Measurements from ENCODE around the gene ZNF184. TPM values are rescaled to one million over a fixed set of nuclear protein-coding genes. Genes with fewer than 3 reads are reported as not detected.

The ZNF184 gene
- total RNA-seq, 1 donor from 2014 or later = 8.4 TPM

DNA sequence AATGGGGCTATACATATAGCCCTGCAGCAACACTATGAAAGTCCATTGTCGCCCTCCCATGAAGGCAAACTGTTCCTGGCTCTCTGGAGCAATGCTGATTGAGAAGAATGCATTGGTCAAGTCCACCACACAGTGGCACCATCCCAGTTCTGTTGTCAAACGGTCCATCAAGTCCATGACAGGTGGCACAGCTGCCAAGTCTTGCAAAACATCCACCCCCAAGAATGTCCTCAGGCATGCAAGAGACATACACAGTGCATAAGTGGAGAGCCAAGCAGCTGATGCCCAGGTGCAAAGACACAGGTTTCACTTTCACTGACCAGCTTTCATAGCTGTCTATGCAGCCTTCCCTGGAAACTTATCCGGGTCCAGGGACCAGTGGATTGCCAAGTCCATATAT lies 66.8 kb downstream of the ZNF184 start:
- H3K9me3 Mint-ChIP-seq = peaks cover 48% of the 10 kb centered on the region
- no peaks in the 10 kb centered on the region for H3K27me3 Mint-ChIP-seq (ENCODE audit: low read depth)
- no peak for DNase-seq (ENCODE audit: low spot score)
- H3K27ac Mint-ChIP-seq = no peak overlapping the region
- intact Hi-C loops (cut with micrococcal nuclease) = no loop called here
- peaks cover 3% of the 10 kb centered on the region for H3K36me3 Mint-ChIP-seq (ENCODE audit: low read depth)
- no peaks in the 10 kb centered on the region for H3K4me1 Mint-ChIP-seq (ENCODE audit: low read depth)
- H3K4me3 Mint-ChIP-seq (ENCODE audit: low read depth) = no peak overlapping the region

DNA sequence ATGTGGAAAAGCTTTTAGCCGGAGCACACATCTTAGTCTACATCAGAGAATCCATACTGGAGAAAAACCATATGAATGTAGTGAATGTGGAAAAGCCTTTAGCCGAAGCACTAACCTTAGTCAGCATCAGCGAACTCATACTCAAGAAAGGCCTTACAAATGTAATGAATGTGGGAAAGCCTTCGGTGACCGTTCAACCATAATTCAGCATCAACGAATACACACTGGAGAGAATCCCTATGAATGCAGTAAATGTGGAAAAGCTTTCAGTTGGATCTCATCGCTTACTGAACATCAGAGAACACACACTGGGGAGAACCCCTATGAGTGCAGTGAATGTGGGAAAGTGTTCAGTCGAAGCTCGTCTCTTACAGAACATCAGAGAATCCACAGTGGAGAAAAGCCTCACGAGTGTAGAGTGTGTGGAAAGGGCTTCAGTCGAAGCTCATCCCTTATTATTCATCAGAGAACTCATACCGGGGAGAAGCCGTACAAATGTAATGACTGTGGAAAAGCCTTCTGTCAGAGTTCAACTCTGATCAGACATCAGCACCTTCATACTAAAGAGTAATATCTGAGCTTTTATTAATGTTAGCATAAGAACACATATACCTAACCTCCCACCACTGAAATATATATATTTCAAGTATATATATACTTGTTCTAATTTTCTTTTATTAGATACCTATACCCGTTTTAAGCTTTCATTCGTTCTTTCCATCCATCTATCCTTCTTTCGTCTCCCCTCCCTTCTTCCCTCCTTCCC lies 71.8 kb downstream of the ZNF184 start:
- DNase-seq (ENCODE audit: low spot score) = no peak
- Mint-ChIP-seq H3K27me3 (ENCODE audit: low read depth) (no peaks in the 10 kb centered on the region), H3K27ac (no peak overlapping the region), H3K9me3 (peaks cover 66% of the 10 kb centered on the region), H3K36me3 (ENCODE audit: low read depth) (peaks cover 24% of the 10 kb centered on the region), H3K4me3 (ENCODE audit: low read depth) (no peak overlapping the region), H3K4me1 (ENCODE audit: low read depth) (no peaks in the 10 kb centered on the region)
- intact Hi-C loops (cut with micrococcal nuclease) = no loop called here

Other genes with a start within 250 kb of the ZNF184 start
- 0.55 and 0.57 TPM in 2 replicates for gene PRSS16, start 225.4 kb downstream of the ZNF184 start, total RNA-seq
- not detected in 2 replicates for gene POM121L2, start 160.8 kb downstream of the ZNF184 start, total RNA-seq
- gene ZNF391, start 84.3 kb downstream of the ZNF184 start, total RNA-seq = 0.44 and 0.82 TPM in 2 replicates

Data from activated T-helper 2 cell treated with anti-CD3 and anti-CD28 coated beads, Interferon-gamma antibody, Interleukin-2, Interleukin-4, amounts not matched to agents 10 μg/mL and 5 μg/mL and 100 μg/mL, durations not matched to agents 14 hours and 24 hours and 36 hours (primary cell).